Fibroblast of lung (primary cell): ENCODE data around the gene NOL11. TPM values are rescaled to one million over a fixed set of nuclear protein-coding genes. Genes with fewer than 3 reads are reported as not detected.

ENCODE experiments used
- DNase-seq, 2 donors: peaks; one replicate each; pipeline versions ENCODE4 v3.0.0 to v3.0.0-alpha.2; 2010; ENCODE audit warnings: low read depth in 2 of 2
- H2AFZ ChIP-seq: 2 replicates; pipeline ENCODE4 v1.5.1; 2012; ENCODE audit warnings: low read length, control low read depth, inconsistent platforms
- H3K27ac ChIP-seq: 2 replicates; pipeline ENCODE4 v1.5.1; 2011; ENCODE audit warnings: low read length, control low read depth; ENCODE audit not compliant: insufficient read depth
- H3K27me3 ChIP-seq: 2 replicates; pipeline ENCODE4 v1.5.1; 2011; ENCODE audit warnings: mild to moderate bottlenecking, low read length; ENCODE audit not compliant: control insufficient read depth, insufficient read depth
- H3K36me3 ChIP-seq: 2 replicates; pipeline ENCODE4 v1.5.1; 2011; ENCODE audit warnings: low read length; ENCODE audit not compliant: control insufficient read depth, insufficient read depth
- H3K4me1 ChIP-seq: 2 replicates; pipeline ENCODE4 v1.5.1; 2011; ENCODE audit warnings: low read length; ENCODE audit not compliant: control insufficient read depth, insufficient read depth; ENCODE audit errors: extremely low read depth
- H3K4me2 ChIP-seq: 2 replicates; pipeline ENCODE4 v1.5.1; 2011; ENCODE audit warnings: low read length, control low read depth; ENCODE audit not compliant: insufficient read depth; ENCODE audit errors: extremely low read depth
- H3K4me3 ChIP-seq, 4 experiments: fragments of 200-600 bp in 1 of 4; sonication (generic) in 1 of 4; replicated peaks in 1 of 4; 2 replicates each; pipeline ENCODE4 v1.5.1; 2011 to 2016; ENCODE audit warnings: low read length in 4 of 4, low read depth in 3 of 4, mild to moderate bottlenecking in 3 of 4, control low read depth in 2 of 4, inconsistent platforms in 1 of 4, mixed read lengths in 1 of 4; ENCODE audit not compliant: insufficient read depth in 1 of 4; ENCODE audit errors: control extremely low read depth in 1 of 4
- H3K79me2 ChIP-seq: 2 replicates; pipeline ENCODE4 v1.5.1; 2012; ENCODE audit warnings: mild to moderate bottlenecking, low read length, inconsistent platforms; ENCODE audit not compliant: control insufficient read depth, insufficient read depth
- H3K9ac ChIP-seq: 2 replicates; pipeline ENCODE4 v1.5.1; 2011; ENCODE audit warnings: mild to moderate bottlenecking, low read length, control low read depth; ENCODE audit not compliant: insufficient read depth
- H3K9me3 ChIP-seq: 2 replicates; pipeline ENCODE4 v1.5.1; 2012; ENCODE audit warnings: low read depth, low read length; ENCODE audit not compliant: control insufficient read depth, insufficient read depth
- H4K20me1 ChIP-seq: 2 replicates; pipeline ENCODE4 v1.5.1; 2011; ENCODE audit warnings: low read length; ENCODE audit not compliant: control insufficient read depth, insufficient read depth; ENCODE audit errors: extremely low read depth
- EZH2 ChIP-seq: IDR thresholded peaks from 2 replicates; pipeline ENCODE4 v1.5.1; 2012; ENCODE audit warnings: low read length, control low read depth, mild to moderate bottlenecking; ENCODE audit errors: missing control alignments
- polyA plus RNA-seq, 2 donors: library from polyadenylated mRNA; depleted of rRNA in 1 of 2; stranded (reverse) in 1 of 2; unstranded in 1 of 2; fragments of >200 nt; gene quantifications; 2 replicates each; pipeline ENCODE4 v1.2.1, GENCODE V29; 2011 to 2012; ENCODE audit warnings: missing spikeins in 1 of 2
- total RNA-seq: library from RNA; depleted of rRNA; stranded (reverse); fragments of >200 nt; gene quantifications from 2 replicates; pipeline ENCODE4 v1.2.1, GENCODE V29; 2014
- TF ChIP-seq, protein P1 (sequence below), 2 donors: IDR thresholded peaks in 1 of 2; conservative IDR thresholded peaks in 1 of 2; 1 replicate in 1 of 2; 2 replicates in 1 of 2; pipeline ENCODE4 v1.5.1; 2011 to 2012; ENCODE audit warnings: low read length in 2 of 2, control low read depth in 1 of 2, inconsistent platforms in 1 of 2, low read depth in 1 of 2, mild to moderate bottlenecking in 1 of 2

NOL11 gene
- total and polyA plus RNA-seq, 2 donors (not counting 1 experiment from before 2014, with no cell fraction given), result 21.5 to 35.6 TPM

GRCh38 chr17:67713169-67713568, 4.6 kb upstream of the NOL11 start:
- Histone ChIP-seq H3K27ac (no peak overlapping the region), H3K4me3 (no peak overlapping the region), H4K20me1 (no peaks in the 10 kb centered on the region), H3K36me3 (no peaks in the 10 kb centered on the region), H3K9me3 (no peaks in the 10 kb centered on the region), H3K9ac (no peak overlapping the region), H3K4me1 (no peaks in the 10 kb centered on the region), H2AFZ (no peak overlapping the region), H3K79me2 (peaks cover 4% of the 10 kb centered on the region), H3K27me3 (no peaks in the 10 kb centered on the region), H3K4me2 (no peak overlapping the region)
- TF ChIP-seq, protein P1, sequence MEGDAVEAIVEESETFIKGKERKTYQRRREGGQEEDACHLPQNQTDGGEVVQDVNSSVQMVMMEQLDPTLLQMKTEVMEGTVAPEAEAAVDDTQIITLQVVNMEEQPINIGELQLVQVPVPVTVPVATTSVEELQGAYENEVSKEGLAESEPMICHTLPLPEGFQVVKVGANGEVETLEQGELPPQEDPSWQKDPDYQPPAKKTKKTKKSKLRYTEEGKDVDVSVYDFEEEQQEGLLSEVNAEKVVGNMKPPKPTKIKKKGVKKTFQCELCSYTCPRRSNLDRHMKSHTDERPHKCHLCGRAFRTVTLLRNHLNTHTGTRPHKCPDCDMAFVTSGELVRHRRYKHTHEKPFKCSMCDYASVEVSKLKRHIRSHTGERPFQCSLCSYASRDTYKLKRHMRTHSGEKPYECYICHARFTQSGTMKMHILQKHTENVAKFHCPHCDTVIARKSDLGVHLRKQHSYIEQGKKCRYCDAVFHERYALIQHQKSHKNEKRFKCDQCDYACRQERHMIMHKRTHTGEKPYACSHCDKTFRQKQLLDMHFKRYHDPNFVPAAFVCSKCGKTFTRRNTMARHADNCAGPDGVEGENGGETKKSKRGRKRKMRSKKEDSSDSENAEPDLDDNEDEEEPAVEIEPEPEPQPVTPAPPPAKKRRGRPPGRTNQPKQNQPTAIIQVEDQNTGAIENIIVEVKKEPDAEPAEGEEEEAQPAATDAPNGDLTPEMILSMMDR (conservative IDR thresholded peaks at IDR 0.05 in 1 of 2, IDR thresholded peaks at IDR 0.05 in 1 of 2; ENCODE audit: low read depth in 1 of 2, low read length in 2 of 2), result no peak
- TF ChIP-seq EZH2, result no peak
- no peak for DNase-seq

DNA sequence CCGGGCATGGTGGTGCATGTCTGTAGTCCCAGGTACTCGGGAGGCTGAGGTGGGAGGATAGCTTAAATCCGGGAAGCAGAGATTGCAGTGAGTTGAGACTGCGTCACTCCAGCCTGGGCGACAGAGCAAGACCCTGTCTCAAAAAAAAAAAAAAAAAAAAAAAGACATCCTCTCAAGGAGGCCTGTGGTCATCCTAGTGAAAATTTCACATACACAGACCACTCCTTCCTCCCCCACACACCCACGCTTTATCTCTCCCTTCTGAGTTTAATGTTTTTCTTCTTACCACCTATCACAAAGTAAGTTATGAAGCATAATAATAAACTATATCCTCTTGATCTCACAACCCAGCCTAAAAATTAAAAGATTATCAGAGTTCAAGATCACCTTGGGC, 1.3 kb upstream of the NOL11 start:
- H3K9me3 ChIP-seq, result no peaks in the 10 kb centered on the region
- H3K9ac ChIP-seq, result no peak overlapping the region
- no peak overlapping the region for H3K4me2 ChIP-seq
- no peak overlapping the region for H3K27ac ChIP-seq
- H3K4me1 ChIP-seq, result no peaks in the 10 kb centered on the region
- H2AFZ ChIP-seq, result no peak overlapping the region
- H3K27me3 ChIP-seq, result no peaks in the 10 kb centered on the region
- H4K20me1 ChIP-seq, result no peaks in the 10 kb centered on the region
- no peak for DNase-seq
- H3K79me2 ChIP-seq, result peaks cover 26% of the 10 kb centered on the region
- peaks cover 2% of the 10 kb centered on the region for H3K36me3 ChIP-seq
- no peak overlapping the region for H3K4me3 ChIP-seq
- TF ChIP-seq, protein P1 (conservative IDR thresholded peaks at IDR 0.05 in 1 of 2, IDR thresholded peaks at IDR 0.05 in 1 of 2; ENCODE audit: low read depth in 1 of 2, low read length in 2 of 2), result no peak
- TF ChIP-seq EZH2, result no peak

DNA sequence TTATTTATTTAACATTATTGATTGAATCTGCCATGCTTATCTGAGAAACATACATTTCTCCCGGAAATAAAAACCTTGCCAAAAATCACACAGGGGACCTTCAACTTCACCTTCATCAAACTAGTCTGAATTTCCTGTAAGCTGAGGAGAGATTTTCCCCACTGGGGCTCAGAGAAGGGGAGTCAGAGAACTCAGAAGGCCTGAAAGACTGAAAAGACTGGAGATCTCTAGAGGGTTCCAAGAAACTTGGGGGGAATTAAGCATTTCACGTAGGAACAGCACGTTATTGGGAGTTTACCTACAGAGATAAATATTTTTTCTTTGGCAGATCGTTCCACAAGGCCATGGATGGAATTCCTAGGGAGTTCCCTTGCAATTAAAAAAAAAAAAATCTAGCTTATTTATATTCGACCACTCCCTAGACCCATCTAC, 528 bp upstream of the NOL11 start:
- Histone ChIP-seq H3K4me2 (peak overlapping the region; percentile 84), H3K4me3 (peak overlapping the region; percentile 44 to 99 (median 68)), H3K79me2 (peaks cover 26% of the 10 kb centered on the region), H3K4me1 (no peaks in the 10 kb centered on the region), H3K27ac (peak overlapping the region; percentile 91), H2AFZ (peak overlapping the region; percentile 61), H4K20me1 (no peaks in the 10 kb centered on the region), H3K27me3 (no peaks in the 10 kb centered on the region), H3K9me3 (no peaks in the 10 kb centered on the region), H3K9ac (peak overlapping the region; percentile 35), H3K36me3 (peaks cover 4% of the 10 kb centered on the region)
- DNase-seq, result no peak
- TF ChIP-seq, protein P1 (conservative IDR thresholded peaks at IDR 0.05 in 1 of 2, IDR thresholded peaks at IDR 0.05 in 1 of 2; ENCODE audit: low read depth in 1 of 2, low read length in 2 of 2), result no peak
- TF ChIP-seq EZH2, result no peak
